ENCODE results near the gene TANGO6.

GRCh38 chr16:69116256-69116875 is 273.0 kb downstream of the TANGO6 start:
- TF ChIP-seq, protein P1, sequence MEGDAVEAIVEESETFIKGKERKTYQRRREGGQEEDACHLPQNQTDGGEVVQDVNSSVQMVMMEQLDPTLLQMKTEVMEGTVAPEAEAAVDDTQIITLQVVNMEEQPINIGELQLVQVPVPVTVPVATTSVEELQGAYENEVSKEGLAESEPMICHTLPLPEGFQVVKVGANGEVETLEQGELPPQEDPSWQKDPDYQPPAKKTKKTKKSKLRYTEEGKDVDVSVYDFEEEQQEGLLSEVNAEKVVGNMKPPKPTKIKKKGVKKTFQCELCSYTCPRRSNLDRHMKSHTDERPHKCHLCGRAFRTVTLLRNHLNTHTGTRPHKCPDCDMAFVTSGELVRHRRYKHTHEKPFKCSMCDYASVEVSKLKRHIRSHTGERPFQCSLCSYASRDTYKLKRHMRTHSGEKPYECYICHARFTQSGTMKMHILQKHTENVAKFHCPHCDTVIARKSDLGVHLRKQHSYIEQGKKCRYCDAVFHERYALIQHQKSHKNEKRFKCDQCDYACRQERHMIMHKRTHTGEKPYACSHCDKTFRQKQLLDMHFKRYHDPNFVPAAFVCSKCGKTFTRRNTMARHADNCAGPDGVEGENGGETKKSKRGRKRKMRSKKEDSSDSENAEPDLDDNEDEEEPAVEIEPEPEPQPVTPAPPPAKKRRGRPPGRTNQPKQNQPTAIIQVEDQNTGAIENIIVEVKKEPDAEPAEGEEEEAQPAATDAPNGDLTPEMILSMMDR (IDR thresholded peaks at IDR 0.05; ENCODE audit: low read length), result no peak
- TF ChIP-seq EZH2 (optimal IDR thresholded peaks at IDR 0.05; ENCODE audit: low read depth, low read length), result no peak

Measured in MM.1S (cell line).